Measurements from ENCODE around the gene ADNP. TPM values are rescaled to one million over a fixed set of nuclear protein-coding genes. Genes with fewer than 3 reads are reported as not detected.

Gene ADNP
- total and polyA plus RNA-seq, 2 of the 13 experiments (the other 11 are each of a cell fraction or from before 2014, with no cell fraction given), result 21.0 to 21.5 TPM

DNA sequence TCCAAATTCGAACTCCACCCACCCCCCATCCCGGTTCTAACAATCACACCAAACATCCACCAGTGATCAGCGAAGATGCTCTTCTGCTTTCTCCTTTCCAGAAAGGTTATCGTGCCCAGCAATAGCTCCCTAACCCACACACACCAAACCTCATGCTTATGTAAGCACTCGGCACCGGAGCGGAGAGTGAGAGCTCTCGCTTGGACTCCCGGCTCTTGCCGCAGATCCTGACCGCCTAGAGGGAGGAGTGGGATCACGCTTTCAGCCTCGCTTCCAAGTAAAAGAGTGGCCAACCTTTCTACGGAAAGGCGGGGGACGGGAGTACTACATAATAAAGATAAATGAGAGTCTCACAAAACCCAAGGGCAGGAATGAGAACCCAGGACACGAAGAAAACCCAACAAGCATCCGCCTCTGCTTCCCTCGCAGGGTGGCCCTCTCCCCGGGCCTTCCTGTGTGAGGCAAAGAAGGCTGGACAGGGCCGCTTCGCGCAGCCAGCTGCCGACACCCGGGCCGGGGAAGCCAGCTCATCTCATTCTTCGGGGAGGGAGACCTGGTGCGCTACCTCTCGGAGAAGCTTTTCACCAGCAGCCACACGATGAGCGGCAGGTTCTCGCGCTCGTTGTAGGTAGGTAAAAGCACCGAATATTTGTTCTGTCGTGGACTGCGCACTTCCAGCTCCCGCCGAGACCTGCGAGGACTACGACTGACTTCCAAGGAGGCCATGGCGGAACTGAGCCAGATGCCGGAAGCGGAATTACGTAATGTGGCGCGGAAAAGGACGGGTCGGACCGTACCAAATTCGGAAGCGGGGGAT lies 26.8 kb upstream of the ADNP start, which contains the start of gene DPM1 (continued):
- TF ChIP-seq, protein P1, sequence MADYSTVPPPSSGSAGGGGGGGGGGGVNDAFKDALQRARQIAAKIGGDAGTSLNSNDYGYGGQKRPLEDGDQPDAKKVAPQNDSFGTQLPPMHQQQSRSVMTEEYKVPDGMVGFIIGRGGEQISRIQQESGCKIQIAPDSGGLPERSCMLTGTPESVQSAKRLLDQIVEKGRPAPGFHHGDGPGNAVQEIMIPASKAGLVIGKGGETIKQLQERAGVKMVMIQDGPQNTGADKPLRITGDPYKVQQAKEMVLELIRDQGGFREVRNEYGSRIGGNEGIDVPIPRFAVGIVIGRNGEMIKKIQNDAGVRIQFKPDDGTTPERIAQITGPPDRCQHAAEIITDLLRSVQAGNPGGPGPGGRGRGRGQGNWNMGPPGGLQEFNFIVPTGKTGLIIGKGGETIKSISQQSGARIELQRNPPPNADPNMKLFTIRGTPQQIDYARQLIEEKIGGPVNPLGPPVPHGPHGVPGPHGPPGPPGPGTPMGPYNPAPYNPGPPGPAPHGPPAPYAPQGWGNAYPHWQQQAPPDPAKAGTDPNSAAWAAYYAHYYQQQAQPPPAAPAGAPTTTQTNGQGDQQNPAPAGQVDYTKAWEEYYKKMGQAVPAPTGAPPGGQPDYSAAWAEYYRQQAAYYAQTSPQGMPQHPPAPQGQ (CRISPR knock-in tag; IDR thresholded peaks at IDR 0.05; ENCODE audit: borderline replicate concordance), result peak; percentile 74; the same call in 1 of the 2 replicates
- TF ChIP-seq ZNF563 (CRISPR knock-in tag; IDR thresholded peaks at IDR 0.05) (peak; percentile 75; the same call in 1 of the 2 replicates), ELF4 (CRISPR knock-in tag; IDR thresholded peaks at IDR 0.05; ENCODE audit: borderline replicate concordance) (peak; percentile 84), ZBTB7B (CRISPR knock-in tag; IDR thresholded peaks at IDR 0.05) (peak; percentile 51), KLF12 (CRISPR knock-in tag; IDR thresholded peaks at IDR 0.05; ENCODE audit: borderline replicate concordance) (peak; percentile 86; the same call in 1 of the 2 replicates), MTF1 (CRISPR knock-in tag; IDR thresholded peaks at IDR 0.05) (no peak), RBM22 (optimal IDR thresholded peaks at IDR 0.05; ENCODE audit: low read length) (no peak), KLF13 (CRISPR knock-in tag; IDR thresholded peaks at IDR 0.05) (peak; percentile 39; the same call in 1 of the 2 replicates), ZNF180 (CRISPR knock-in tag; IDR thresholded peaks at IDR 0.05; ENCODE audit: borderline replicate concordance, low read depth) (0 out of 2 replicates have a peak, but pooled peaks have one; percentile 37), SMAD1 (CRISPR knock-in tag; IDR thresholded peaks at IDR 0.05; ENCODE audit: borderline replicate concordance, low read depth) (peak; percentile 32; the same call in 1 of the 2 replicates), BCL6 (CRISPR knock-in tag; IDR thresholded peaks at IDR 0.05) (0 out of 2 replicates have a peak, but pooled peaks have one; percentile 44), NFRKB (IDR thresholded peaks at IDR 0.05) (no peak), ZNF749 (CRISPR knock-in tag; IDR thresholded peaks at IDR 0.05; ENCODE audit: borderline replicate concordance) (peak; percentile 83), NFIB (CRISPR knock-in tag; IDR thresholded peaks at IDR 0.05; ENCODE audit: borderline replicate concordance) (no peak), SOX5 (CRISPR knock-in tag; IDR thresholded peaks at IDR 0.05; ENCODE audit: borderline replicate concordance) (no peak; the same call in 1 of the 2 replicates)
- TF ChIP-seq, protein P2, sequence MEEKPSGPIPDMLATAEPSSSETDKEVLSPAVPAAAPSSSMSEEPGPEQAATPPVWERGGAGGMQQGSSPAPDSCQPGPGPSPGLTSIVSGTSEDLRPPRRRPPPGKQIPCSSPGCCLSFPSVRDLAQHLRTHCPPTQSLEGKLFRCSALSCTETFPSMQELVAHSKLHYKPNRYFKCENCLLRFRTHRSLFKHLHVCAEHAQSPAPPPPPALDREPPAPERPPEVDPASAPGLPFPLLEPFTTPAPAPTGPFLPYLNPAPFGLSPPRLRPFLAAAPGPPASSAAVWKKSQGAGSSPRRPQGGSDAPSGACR (CRISPR knock-in tag; IDR thresholded peaks at IDR 0.05), result peak; percentile 93
- TF ChIP-seq, protein P3, sequence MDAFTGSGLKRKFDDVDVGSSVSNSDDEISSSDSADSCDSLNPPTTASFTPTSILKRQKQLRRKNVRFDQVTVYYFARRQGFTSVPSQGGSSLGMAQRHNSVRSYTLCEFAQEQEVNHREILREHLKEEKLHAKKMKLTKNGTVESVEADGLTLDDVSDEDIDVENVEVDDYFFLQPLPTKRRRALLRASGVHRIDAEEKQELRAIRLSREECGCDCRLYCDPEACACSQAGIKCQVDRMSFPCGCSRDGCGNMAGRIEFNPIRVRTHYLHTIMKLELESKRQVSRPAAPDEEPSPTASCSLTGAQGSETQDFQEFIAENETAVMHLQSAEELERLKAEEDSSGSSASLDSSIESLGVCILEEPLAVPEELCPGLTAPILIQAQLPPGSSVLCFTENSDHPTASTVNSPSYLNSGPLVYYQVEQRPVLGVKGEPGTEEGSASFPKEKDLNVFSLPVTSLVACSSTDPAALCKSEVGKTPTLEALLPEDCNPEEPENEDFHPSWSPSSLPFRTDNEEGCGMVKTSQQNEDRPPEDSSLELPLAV (CRISPR knock-in tag; conservative IDR thresholded peaks at IDR 0.05; ENCODE audit: low read depth), result no peak
- TF ChIP-seq, protein P4, sequence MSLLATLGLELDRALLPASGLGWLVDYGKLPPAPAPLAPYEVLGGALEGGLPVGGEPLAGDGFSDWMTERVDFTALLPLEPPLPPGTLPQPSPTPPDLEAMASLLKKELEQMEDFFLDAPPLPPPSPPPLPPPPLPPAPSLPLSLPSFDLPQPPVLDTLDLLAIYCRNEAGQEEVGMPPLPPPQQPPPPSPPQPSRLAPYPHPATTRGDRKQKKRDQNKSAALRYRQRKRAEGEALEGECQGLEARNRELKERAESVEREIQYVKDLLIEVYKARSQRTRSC (CRISPR knock-in tag; IDR thresholded peaks at IDR 0.05; ENCODE audit: low read depth), result peak; percentile 77; the same call in 1 of the 2 replicates
- TF ChIP-seq, protein P5, sequence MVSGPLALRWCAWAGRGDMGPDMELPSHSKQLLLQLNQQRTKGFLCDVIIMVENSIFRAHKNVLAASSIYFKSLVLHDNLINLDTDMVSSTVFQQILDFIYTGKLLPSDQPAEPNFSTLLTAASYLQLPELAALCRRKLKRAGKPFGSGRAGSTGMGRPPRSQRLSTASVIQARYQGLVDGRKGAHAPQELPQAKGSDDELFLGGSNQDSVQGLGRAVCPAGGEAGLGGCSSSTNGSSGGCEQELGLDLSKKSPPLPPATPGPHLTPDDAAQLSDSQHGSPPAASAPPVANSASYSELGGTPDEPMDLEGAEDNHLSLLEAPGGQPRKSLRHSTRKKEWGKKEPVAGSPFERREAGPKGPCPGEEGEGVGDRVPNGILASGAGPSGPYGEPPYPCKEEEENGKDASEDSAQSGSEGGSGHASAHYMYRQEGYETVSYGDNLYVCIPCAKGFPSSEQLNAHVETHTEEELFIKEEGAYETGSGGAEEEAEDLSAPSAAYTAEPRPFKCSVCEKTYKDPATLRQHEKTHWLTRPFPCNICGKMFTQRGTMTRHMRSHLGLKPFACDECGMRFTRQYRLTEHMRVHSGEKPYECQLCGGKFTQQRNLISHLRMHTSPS (CRISPR knock-in tag; IDR thresholded peaks at IDR 0.05; ENCODE audit: low read depth), result no peak
- TF ChIP-seq, protein P6, sequence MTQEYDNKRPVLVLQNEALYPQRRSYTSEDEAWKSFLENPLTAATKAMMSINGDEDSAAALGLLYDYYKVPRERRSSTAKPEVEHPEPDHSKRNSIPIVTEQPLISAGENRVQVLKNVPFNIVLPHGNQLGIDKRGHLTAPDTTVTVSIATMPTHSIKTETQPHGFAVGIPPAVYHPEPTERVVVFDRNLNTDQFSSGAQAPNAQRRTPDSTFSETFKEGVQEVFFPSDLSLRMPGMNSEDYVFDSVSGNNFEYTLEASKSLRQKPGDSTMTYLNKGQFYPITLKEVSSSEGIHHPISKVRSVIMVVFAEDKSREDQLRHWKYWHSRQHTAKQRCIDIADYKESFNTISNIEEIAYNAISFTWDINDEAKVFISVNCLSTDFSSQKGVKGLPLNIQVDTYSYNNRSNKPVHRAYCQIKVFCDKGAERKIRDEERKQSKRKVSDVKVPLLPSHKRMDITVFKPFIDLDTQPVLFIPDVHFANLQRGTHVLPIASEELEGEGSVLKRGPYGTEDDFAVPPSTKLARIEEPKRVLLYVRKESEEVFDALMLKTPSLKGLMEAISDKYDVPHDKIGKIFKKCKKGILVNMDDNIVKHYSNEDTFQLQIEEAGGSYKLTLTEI (CRISPR knock-in tag; conservative IDR thresholded peaks at IDR 0.05), result no peak

All from HepG2 (cell line).